GM19467 (cell line): ENCODE measurements around the gene FANCB.

Experiments
- ATAC-seq: cut with Tn5 transposase; IDR thresholded peaks from one replicate; pipeline ENCODE4 v1.9.1; 2021; ENCODE audit warnings: mild to moderate bottlenecking, moderate library complexity; ENCODE audit not compliant: unreplicated experiment

The FANCB gene

GRCh38 chrX:14843666-14844065 lies 29.2 kb downstream of the FANCB start:
- no peak for ATAC-seq

DNA sequence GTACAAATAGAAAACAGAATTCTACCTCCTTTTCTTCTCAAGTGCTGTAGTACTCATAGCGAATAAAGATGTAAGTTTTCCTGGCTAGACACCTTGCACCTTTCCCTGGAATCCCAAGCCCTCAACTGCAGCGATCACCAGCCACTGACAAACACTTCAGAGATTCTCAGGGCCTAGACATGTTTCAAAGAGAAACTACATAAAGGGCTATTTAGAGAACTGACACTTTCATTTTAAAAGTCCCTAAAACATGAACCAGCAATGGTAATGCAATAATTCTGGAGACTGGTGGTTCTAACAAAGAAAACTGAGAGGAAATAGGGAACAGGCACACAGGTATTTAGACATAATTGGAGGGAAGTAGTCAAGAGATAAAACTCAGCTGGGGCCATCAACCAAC lies 35.7 kb downstream of the FANCB start:
- ATAC-seq = no peak

DNA sequence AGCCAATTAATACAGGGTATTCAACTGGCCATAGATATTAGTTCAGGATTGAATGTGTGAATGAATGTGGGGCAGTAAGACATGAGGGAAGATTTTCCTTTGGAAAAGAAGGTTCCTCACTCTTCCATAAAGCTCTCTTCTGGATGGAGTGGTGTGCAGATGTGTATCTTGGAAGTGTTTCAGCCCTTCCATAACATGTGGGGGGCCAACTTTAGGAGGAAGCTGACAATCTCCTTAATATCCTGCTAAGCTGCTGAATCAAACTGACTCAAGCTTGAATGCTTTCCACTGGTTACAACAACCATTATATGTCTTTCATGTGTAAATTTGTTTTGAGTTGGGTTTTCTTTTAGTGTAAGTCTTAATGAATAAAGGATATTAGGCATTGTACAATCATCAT lies 40.3 kb downstream of the FANCB start:
- no peak for ATAC-seq

- ATAC-seq = no peak
These were observed 40.7 kb downstream of the FANCB start for GRCh38 chrX:14832151-14832550.

DNA sequence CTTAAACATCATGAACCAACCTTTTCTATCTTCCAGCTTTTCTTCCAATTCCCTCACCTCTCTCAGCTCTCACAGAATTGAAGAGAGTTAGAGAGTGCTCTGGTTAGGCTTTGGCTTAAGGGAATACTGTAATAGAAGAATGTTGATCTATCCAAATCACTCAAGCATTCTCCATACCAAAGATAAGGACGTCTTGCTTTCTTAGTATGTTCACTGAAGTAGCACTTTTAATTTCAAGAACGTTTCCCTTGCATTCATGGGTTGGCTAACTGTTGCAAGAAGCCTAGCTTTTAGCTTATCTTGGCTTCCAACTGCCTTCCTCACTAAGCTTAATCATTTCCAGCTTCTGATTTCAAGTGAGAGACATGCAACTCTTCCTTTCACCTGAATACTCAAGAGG lies 43.2 kb downstream of the FANCB start:
- ATAC-seq = no peak

GRCh38 chrX:14826319-14826718 lies 46.5 kb downstream of the FANCB start:
- ATAC-seq = no peak

GRCh38 chrX:14825851-14826250 lies 47.0 kb downstream of the FANCB start:
- ATAC-seq = no peak

GRCh38 chrX:14819769-14820168 lies 53.1 kb downstream of the FANCB start:
- no peak for ATAC-seq

DNA sequence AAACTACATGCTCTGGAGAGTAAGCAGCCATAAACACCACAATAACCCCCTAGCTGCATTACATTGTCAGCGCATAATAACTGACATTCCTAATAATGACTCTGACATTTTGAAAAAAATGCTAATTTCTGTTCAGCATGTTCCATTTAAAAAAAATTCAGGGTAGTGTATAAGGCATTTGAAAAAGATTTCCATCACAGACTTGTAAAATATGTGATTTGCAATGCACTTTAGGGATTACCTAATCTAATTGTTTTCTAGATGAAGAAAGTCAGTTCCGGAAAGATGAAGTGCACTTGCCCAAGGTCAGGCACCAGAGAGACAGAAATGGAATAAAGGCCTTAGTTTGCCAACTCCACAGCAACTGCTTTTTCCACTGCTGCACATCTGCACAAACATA lies 55.3 kb downstream of the FANCB start:
- ATAC-seq = no peak

DNA sequence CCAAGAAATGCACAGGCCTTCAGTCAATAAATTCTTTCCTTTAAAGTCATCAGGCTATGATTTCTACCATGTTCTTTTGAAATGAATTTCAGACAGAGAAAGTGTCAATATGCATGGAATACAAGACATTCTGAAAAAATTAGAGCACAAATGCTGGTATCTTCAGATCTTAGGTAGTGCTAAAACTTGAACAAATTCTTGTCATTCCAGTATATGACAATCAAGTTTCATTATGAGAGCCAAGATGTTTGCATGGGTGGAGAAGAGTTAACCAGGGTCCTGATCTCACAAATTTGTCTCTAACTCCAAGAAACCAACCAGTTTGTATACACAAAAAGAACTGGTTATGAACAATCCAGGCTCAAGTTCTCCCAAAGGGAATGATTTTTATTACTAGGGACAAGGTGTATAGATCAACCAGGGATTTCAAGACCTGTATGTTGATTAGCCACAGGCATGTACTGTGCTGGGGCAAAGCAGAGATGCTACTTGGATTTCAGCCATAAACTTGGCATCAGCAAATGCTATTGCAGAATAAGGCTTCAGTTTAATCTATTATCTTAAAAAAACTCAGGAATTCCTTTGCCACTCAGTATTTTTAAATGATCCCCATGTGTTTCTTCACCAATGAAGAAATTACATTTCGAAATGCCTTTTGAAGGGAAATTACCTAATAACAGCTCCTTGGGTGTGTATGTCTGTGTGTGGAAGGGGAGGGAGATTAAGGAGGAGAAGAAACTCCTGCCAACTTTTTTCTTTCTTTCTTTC lies 69.7 kb downstream of the FANCB start:
- no peak for ATAC-seq

DNA sequence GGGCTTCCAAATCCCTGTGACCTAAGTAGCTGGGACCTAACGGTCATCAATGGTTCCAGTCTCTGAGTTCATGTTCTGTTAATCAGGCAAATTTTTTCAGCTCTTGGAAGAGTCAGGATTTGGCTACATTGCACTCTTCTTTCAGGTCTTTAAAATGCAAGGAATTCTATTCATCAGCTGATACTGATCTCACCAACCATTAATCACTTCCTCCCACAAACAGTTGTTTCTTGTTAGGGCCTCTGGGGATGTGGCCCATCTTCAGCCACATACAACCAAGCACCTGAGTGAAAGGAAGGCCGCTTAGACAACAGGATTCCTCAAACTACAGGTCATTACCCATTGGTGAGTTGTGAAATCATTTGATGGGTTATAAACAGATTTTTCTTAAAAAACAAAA lies 71.7 kb downstream of the FANCB start:
- ATAC-seq = no peak

DNA sequence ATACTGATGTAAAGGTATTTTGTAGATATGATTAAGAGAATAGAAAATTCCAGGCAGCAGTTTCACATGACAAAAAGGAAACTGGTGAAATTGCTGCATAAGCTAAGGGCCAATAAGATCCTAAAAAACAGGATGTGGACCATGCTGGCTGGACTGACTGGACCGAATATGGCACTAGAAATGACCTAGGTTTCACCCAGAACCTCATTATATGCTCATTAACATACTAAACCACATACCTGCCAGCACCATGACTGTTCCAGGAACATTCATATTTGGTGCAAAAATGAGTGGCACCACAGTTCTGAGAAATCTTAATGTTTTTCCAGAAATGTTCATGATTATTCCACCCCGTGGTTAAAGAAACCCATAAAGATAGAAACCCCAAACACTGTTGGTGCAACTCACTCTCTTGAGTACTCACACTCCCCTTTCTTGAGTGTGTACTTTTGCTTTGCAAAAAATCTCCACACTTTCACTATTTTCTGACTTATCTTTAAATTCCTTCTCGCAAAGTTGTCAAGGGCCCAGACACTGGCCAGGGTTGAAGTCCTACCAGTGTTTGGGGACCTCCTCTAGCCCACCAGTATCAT lies 74.0 kb downstream of the FANCB start:
- ATAC-seq = no peak
